ENCODE measurements around the gene UNCX.

UNCX gene

GRCh38 chr7:1247527-1248041, 14.9 kb downstream of the UNCX start:
- no peak for TF ChIP-seq CTCF (conservative IDR thresholded peaks at IDR 0.05; ENCODE audit: low read depth, low read length)
- no peak overlapping the region for H3K4me3 ChIP-seq (ENCODE audit: low read depth, low read length)
- DNase-seq (ENCODE audit: low read depth) = no peak

- TF ChIP-seq CTCF (conservative IDR thresholded peaks at IDR 0.05; ENCODE audit: low read depth, low read length) = no peak
- DNase-seq (ENCODE audit: low read depth) = no peak
- H3K4me3 ChIP-seq (ENCODE audit: low read depth, low read length) = no peak overlapping the region
Measured at GRCh38 chr7:1248143-1248915, 15.7 kb downstream of the UNCX start.

GRCh38 chr7:1248916-1249581, 16.4 kb downstream of the UNCX start:
- no peak for TF ChIP-seq CTCF (conservative IDR thresholded peaks at IDR 0.05; ENCODE audit: low read depth, low read length)
- no peak overlapping the region for H3K4me3 ChIP-seq (ENCODE audit: low read depth, low read length)
- DNase-seq (ENCODE audit: low read depth) = no peak

GRCh38 chr7:1249731-1250130, 17.1 kb downstream of the UNCX start:
- DNase-seq (ENCODE audit: low read depth) = no peak
- no peak for TF ChIP-seq CTCF (conservative IDR thresholded peaks at IDR 0.05; ENCODE audit: low read depth, low read length)

GRCh38 chr7:1250901-1251300, 18.2 kb downstream of the UNCX start:
- no peak for TF ChIP-seq CTCF (conservative IDR thresholded peaks at IDR 0.05; ENCODE audit: low read depth, low read length)
- H3K4me3 ChIP-seq (ENCODE audit: low read depth, low read length) = no peak overlapping the region
- no peak for DNase-seq (ENCODE audit: low read depth)

More at GRCh38 chr7:1249731-1250130, 17.1 kb downstream of the UNCX start:
- H3K4me3 ChIP-seq (ENCODE audit: low read depth, low read length) = no peak overlapping the region

- no peak overlapping the region for H3K4me3 ChIP-seq (ENCODE audit: low read depth, low read length)
- no peak for TF ChIP-seq CTCF (conservative IDR thresholded peaks at IDR 0.05; ENCODE audit: low read depth, low read length)
- no peak for DNase-seq (ENCODE audit: low read depth)
Measured at GRCh38 chr7:1251796-1252539, 19.3 kb downstream of the UNCX start.
